Measurements from ENCODE around the gene P2RX1. TPM values are rescaled to one million over a fixed set of nuclear protein-coding genes. Genes with fewer than 3 reads are reported as not detected.

P2RX1 gene
- total RNA-seq, 1 donor: 1.3 TPM

- TF ChIP-seq, protein P1, sequence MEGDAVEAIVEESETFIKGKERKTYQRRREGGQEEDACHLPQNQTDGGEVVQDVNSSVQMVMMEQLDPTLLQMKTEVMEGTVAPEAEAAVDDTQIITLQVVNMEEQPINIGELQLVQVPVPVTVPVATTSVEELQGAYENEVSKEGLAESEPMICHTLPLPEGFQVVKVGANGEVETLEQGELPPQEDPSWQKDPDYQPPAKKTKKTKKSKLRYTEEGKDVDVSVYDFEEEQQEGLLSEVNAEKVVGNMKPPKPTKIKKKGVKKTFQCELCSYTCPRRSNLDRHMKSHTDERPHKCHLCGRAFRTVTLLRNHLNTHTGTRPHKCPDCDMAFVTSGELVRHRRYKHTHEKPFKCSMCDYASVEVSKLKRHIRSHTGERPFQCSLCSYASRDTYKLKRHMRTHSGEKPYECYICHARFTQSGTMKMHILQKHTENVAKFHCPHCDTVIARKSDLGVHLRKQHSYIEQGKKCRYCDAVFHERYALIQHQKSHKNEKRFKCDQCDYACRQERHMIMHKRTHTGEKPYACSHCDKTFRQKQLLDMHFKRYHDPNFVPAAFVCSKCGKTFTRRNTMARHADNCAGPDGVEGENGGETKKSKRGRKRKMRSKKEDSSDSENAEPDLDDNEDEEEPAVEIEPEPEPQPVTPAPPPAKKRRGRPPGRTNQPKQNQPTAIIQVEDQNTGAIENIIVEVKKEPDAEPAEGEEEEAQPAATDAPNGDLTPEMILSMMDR (IDR thresholded peaks at IDR 0.05; ENCODE audit: insufficient read depth, low read depth, low read length): no peak
- H3K4me3 ChIP-seq (ENCODE audit: low read depth, low read length): no peak overlapping the region
- no peak for DNase-seq (ENCODE audit: low read depth)
Measured at GRCh38 chr17:3905017-3905520, 11.2 kb downstream of the P2RX1 start.

DNA sequence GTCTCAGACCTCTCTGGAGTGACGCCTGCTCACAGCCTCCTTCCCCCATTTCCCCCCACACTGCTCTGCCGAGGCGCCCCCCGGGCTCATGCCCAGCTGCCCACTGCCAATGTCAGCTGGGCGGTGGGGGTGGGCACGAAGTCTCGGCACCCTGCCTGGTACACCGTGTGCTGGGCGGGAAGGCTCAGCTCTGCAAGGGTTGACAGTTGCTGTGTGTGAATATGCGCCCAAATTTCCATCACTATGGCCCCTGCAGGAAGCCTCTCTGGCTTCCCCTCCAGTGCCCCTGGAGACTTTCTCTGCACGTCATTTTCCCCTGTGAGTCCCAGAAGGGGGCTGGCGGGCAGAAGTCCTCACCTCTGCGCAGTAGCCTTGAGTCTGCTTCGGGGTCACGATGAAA lies 11.8 kb downstream of the P2RX1 start:
- TF ChIP-seq, protein P1 (IDR thresholded peaks at IDR 0.05; ENCODE audit: insufficient read depth, low read depth, low read length): no peak
- no peak overlapping the region for H3K4me3 ChIP-seq (ENCODE audit: low read depth, low read length)
- DNase-seq (ENCODE audit: low read depth): no peak

DNA sequence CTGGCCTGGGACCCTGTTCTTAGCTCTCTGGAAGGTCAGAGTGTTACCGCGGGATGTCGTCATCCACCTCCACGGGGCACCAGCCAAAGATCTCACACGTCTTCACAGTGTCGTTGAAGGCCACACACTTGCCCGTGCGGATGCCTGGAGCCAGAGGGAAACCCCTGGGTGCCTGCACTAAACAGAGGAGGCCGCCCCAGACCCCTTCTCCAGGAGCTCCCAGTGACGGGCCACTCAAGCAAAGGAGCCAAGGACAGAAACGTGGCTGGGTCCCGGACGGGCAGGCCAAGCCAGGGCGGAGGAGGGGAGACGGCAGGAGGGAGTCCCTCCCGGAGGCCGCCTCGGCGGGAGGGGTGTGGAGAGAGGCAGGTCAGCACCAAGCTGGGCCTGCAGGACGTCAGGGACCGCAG lies 12.4 kb downstream of the P2RX1 start:
- DNase-seq (ENCODE audit: low read depth): no peak
- no peak overlapping the region for H3K4me3 ChIP-seq (ENCODE audit: low read depth, low read length)
- TF ChIP-seq, protein P1 (IDR thresholded peaks at IDR 0.05; ENCODE audit: insufficient read depth, low read depth, low read length): no peak

- no peak for DNase-seq (ENCODE audit: low read depth)
- no peak overlapping the region for H3K4me3 ChIP-seq (ENCODE audit: low read depth, low read length)
- TF ChIP-seq, protein P1 (IDR thresholded peaks at IDR 0.05; ENCODE audit: insufficient read depth, low read depth, low read length): no peak
Measured at GRCh38 chr17:3903051-3903825, 13.0 kb downstream of the P2RX1 start.

- no peak for DNase-seq (ENCODE audit: low read depth)
- H3K4me3 ChIP-seq (ENCODE audit: low read depth, low read length): no peak overlapping the region
- TF ChIP-seq, protein P1 (IDR thresholded peaks at IDR 0.05; ENCODE audit: insufficient read depth, low read depth, low read length): no peak
Measured at GRCh38 chr17:3900646-3901045, 15.6 kb downstream of the P2RX1 start.

GRCh38 chr17:3897731-3898130 lies 18.5 kb downstream of the P2RX1 start:
- H3K4me3 ChIP-seq (ENCODE audit: low read depth, low read length): no peak overlapping the region
- TF ChIP-seq, protein P1 (IDR thresholded peaks at IDR 0.05; ENCODE audit: insufficient read depth, low read depth, low read length): no peak
- DNase-seq (ENCODE audit: low read depth): no peak

- DNase-seq (ENCODE audit: low read depth): no peak
- TF ChIP-seq, protein P1 (IDR thresholded peaks at IDR 0.05; ENCODE audit: insufficient read depth, low read depth, low read length): no peak
- H3K4me3 ChIP-seq (ENCODE audit: low read depth, low read length): no peak overlapping the region
Measured at GRCh38 chr17:3896968-3897235, 19.4 kb downstream of the P2RX1 start.
